GM10248 (cell line): Measurements from ENCODE around the gene NMT1.

Experiments
- CTCF ChIA-PET: fragments of 300-600 bp; sonication (Branson Sonifier 250); formaldehyde crosslinking; extraction: SDS; loops from one replicate; lab custom pipeline; 2021; ENCODE audit warnings: antibody characterized with exemption; lab: Yijun Ruan, JAX
- POLR2A ChIA-PET: fragments of 350-650 bp; sonication (Branson Sonifier 250); formaldehyde crosslinking; extraction: SDS; loops from one replicate; lab custom pipeline; 2020; ENCODE audit warnings: antibody characterized with exemption; lab: Yijun Ruan, JAX
- DNase-seq: peaks from one replicate; pipeline ENCODE4 v3.0.0; 2012; ENCODE audit errors: extremely low spot score
- CTCF ChIP-seq: IDR thresholded peaks from 2 replicates; pipeline ENCODE4 v1.5.1; 2012; ENCODE audit warnings: mild to moderate bottlenecking, low read depth; ENCODE audit errors: extremely low read depth, missing control alignments, control extremely low read depth

The NMT1 gene

GRCh38 chr17:45143094-45143670 is 82.1 kb downstream of the NMT1 start:
- ChIA-PET POLR2A (interaction anchor here (0.7 to 1.6 kb wide), 2 partner anchors 18 to 19 kb away, joined by 3 to 6 read pairs; partner anchors contain the start of gene HEXIM2), CTCF (interaction anchor here (1.4 to 3.5 kb wide), 3 partner anchors 8 to 54 kb away, joined by 3 to 36 read pairs (median 16); partner anchors contain the start of gene ACBD4)
- TF ChIP-seq CTCF: no peak
- no peak for DNase-seq

GRCh38 chr17:45143767-45144198 is 82.7 kb downstream of the NMT1 start:
- CTCF ChIA-PET: interaction anchor here (1.2 to 3.5 kb wide), 4 partner anchors 9 to 54 kb away, joined by 3 to 36 read pairs (median 10); partner anchors contain the start of gene ACBD4
- no peak for DNase-seq
- TF ChIP-seq CTCF: no peak
- POLR2A ChIA-PET: interaction anchor here (0.9 to 1.6 kb wide), 2 partner anchors 8 to 18 kb away, joined by 3 to 6 read pairs; partner anchors contain the start of genes ACBD4 and HEXIM2

GRCh38 chr17:45144199-45145034 is 83.3 kb downstream of the NMT1 start:
- POLR2A ChIA-PET: interaction anchor here (0.9 to 1.6 kb wide), 2 partner anchors 9 to 17 kb away, joined by 3 to 6 read pairs; partner anchors contain the start of genes ACBD4 and HEXIM2
- DNase-seq: no peak
- TF ChIP-seq CTCF: no peak
- CTCF ChIA-PET: interaction anchor here (1.2 to 3.5 kb wide), 4 partner anchors 9 to 53 kb away, joined by 3 to 36 read pairs (median 10); partner anchors contain the start of gene ACBD4

- POLR2A ChIA-PET: interaction anchor here (1.1 to 1.6 kb wide), 2 partner anchors 10 to 17 kb away, joined by 6 to 8 read pairs; partner anchors contain the start of gene HEXIM2
- CTCF ChIA-PET: interaction anchor here (0.9 to 11.1 kb wide), 4 partner anchors 10 to 53 kb away, joined by 3 to 190 read pairs (median 26); partner anchors contain the start of genes ACBD4 and PLCD3
- DNase-seq: no peak
- no peak for TF ChIP-seq CTCF
Observed at GRCh38 chr17:45145035-45145389, 83.9 kb downstream of the NMT1 start.

- no peak for TF ChIP-seq CTCF
- no peak for DNase-seq
- CTCF ChIA-PET: interaction anchor here (3.5 to 11.1 kb wide), 2 partner anchors 11 to 52 kb away, joined by 16 to 190 read pairs; partner anchors contain the start of genes ACBD4 and PLCD3
- POLR2A ChIA-PET: interaction anchor here (1.1 kb wide), 1 partner anchor 9 kb away, joined by 8 read pairs; no protein-coding TSS in a partner anchor
Observed at GRCh38 chr17:45146166-45146565, 85.0 kb downstream of the NMT1 start.

GRCh38 chr17:45146592-45146889 is 85.4 kb downstream of the NMT1 start:
- ChIA-PET POLR2A (no interaction called here), CTCF (interaction anchor here (3.5 to 11.1 kb wide), 2 partner anchors 11 to 51 kb away, joined by 16 to 190 read pairs; partner anchors contain the start of genes ACBD4 and PLCD3)
- DNase-seq: no peak
- no peak for TF ChIP-seq CTCF
